ENCODE results near the gene ALDH9A1.

- TF ChIP-seq TOX (CRISPR knock-in tag; IDR thresholded peaks at IDR 0.05; ENCODE audit: borderline replicate concordance) (no peak), ZFP30 (CRISPR knock-in tag; IDR thresholded peaks at IDR 0.05) (no peak), CSRNP3 (CRISPR knock-in tag; IDR thresholded peaks at IDR 0.05) (no peak), CREB5 (CRISPR knock-in tag; IDR thresholded peaks at IDR 0.05; ENCODE audit: low read depth) (no peak), PATZ1 (CRISPR knock-in tag; IDR thresholded peaks at IDR 0.05; ENCODE audit: borderline replicate concordance) (no peak), SNAI2 (CRISPR knock-in tag; IDR thresholded peaks at IDR 0.05) (no peak)
Measured at GRCh38 chr1:165747632-165748447, 49.5 kb upstream of the ALDH9A1 start.
